GM21360 (cell line): ENCODE data around the gene CACNA1C.
"Not testable (repeated sequence)": the region's sequence is repeated elsewhere in the genome, so short reads cannot be mapped to it uniquely, and the experiment has no call there.

Source experiments
- ATAC-seq: cut with Tn5 transposase; IDR thresholded peaks from one replicate; pipeline ENCODE4 v1.9.1; 2021; ENCODE audit warnings: mild to moderate bottlenecking, moderate library complexity; ENCODE audit not compliant: unreplicated experiment

CACNA1C gene

DNA sequence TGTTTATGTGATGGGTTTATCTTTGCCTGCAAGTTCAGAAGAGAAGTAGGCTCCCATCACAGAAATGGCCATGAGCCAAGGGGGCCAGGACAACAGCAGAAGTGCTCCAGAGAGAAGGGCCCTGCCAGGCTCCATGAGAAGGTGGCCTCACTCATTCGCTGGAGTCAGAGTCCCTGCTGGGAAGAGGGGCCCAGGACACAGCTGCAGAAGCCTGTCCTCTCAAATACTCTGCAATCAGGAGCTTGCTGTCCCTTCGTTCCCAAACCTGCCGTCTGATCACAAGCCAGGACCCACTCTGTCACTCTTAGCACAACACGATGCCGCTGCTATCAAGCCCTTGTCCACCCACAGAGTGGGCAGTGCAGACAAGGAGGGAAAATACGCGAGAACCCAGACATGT, 435.8 kb downstream of the CACNA1C start:
- no peak for ATAC-seq

GRCh38 chr12:2489275-2489674, 436.5 kb downstream of the CACNA1C start:
- no peak for ATAC-seq

- no peak for ATAC-seq
Measured at GRCh38 chr12:2490831-2491230, 438.0 kb downstream of the CACNA1C start.

- not testable (repeated sequence) for ATAC-seq
Measured at GRCh38 chr12:2491349-2491748, 438.6 kb downstream of the CACNA1C start.

- ATAC-seq = no peak
Measured at GRCh38 chr12:2492236-2492635, 439.4 kb downstream of the CACNA1C start.

DNA sequence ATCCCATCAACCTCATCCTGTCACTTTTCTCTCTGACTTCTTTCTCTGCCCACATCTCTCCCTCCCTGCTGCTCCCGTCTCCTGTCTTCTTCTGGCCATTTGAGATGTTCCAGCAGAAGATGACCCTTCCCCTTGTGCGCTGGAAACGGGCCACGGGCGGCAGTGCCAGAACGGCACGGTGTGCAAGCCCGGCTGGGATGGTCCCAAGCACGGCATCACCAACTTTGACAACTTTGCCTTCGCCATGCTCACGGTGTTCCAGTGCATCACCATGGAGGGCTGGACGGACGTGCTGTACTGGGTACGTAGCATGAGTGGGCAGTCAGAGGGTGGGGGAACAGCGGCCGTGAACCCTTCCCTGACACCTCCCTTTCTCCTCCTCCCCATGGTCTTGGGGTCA, 440.3 kb downstream of the CACNA1C start:
- no peak for ATAC-seq

DNA sequence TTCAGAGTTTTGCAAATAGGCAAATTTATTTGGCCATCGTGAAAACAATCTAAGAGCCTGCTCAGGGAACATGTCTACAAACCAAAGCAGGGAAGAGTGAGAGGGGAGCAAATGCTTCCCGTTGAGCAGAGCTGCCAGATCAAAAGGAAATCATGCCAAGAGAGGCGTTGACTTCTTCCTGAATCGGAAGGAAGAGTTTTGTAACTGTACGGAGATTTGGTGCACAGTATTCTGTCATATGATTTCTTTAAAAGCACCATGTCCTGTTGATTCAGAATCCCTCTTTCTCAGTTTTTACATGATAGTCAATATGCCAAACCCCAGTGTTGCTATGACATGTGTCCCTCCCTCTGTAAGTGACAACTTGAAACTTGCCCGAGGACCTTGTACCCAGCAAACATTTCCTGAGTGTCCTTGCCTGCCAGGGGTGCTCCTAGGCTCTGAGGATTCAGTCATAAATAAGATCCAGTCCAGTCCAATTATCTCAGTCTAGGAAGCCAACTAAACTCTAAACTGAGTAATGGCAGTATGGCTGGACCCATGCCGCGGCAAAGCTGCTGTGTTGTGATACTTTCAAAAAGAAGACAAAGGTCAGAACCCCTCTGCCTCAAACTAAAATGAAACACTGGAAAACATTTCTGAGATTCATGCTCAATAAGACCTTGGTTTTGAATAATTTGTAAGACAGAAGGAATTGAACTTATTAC, 441.9 kb downstream of the CACNA1C start:
- no peak for ATAC-seq

DNA sequence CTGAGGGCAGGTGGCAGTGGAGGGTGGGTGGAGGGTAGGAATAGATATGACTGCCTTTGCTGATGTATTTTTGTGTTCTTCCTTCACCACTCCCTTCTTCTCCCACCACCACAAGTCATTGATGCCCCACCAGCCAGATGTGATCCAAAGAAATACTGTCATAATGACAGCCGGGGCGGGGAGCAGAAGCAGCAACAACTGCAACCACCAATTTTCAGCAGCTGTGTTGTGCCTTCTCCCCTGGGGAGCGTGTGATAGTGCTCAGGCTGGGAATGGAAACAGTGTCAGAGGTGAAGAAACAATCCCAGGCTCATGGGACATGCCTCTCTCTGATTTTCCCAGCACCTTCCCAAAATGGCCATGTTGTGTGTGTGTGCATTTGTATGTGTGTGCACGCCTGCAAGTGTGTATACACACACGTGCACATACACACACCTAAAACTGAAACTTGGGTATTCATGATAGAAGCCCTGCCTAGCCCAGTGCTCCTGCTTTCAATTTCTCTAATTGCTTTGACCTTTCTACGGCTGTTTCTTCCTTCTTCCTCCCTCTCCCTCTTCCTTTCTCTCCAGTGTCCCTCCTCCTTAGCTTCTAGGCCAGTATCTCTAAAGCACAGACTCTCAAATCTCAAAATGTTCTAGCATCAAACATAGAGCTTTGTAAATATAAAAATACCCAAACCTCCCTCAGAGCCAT, 442.8 kb downstream of the CACNA1C start:
- ATAC-seq = no peak

- ATAC-seq = no peak
Measured at GRCh38 chr12:2498964-2499500, 446.2 kb downstream of the CACNA1C start.

GRCh38 chr12:2501464-2502191, 448.8 kb downstream of the CACNA1C start:
- no peak for ATAC-seq

GRCh38 chr12:2503036-2503435, 450.2 kb downstream of the CACNA1C start:
- no peak for ATAC-seq

DNA sequence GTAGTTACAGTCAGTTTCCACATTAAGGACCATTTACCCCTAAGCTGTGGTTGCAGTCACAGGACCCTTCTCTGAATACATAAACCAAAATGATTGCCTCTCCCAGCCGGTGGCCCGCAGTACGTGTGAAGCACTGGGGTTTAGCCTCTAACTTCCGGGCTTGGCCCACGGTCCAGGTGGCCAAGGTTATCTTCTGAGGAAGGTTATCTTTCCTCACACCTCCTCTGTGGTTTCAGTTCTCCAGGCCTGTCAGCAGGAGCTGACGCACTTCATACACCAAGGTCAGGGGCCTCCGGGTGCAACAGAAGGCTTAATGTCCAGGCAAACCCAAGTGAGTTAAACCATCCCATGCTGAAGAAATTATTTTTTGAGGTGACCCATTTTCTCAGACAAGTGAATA, 451.0 kb downstream of the CACNA1C start:
- ATAC-seq = no peak

DNA sequence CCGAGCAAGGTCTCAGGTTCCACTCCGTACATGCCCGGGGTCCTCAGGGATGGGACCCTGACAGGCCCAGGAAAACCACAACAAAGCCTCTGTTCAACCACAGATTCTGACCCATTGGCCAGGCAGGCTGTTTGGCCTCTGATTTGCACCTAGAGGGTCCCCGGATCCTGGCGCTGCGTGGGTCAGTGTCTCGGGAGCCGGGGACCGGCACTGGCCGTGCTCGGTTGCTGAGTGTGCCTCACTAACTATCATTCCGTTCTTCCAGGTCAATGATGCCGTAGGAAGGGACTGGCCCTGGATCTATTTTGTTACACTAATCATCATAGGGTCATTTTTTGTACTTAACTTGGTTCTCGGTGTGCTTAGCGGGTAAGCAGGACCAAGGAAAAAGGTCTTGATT, 451.8 kb downstream of the CACNA1C start:
- ATAC-seq = no peak

DNA sequence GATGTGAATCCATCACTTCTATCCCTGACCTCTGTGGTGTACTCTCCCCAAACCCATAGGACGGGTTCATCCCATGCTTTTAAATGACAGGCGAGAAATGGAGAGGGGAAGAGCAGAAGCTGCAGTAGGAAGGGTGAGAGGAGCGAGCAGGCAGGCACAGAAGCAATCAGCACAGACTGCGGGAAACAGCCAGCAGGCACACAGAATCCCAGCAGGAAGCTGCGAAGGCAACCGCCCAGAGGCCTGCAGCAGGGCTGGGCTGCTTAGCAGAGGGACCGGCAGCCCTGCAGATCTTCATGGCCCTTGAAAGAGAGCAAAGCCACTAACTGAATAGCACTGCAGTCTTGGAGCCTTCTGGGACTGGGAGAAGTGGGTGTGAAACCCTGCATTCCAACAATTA, 455.0 kb downstream of the CACNA1C start:
- no peak for ATAC-seq

DNA sequence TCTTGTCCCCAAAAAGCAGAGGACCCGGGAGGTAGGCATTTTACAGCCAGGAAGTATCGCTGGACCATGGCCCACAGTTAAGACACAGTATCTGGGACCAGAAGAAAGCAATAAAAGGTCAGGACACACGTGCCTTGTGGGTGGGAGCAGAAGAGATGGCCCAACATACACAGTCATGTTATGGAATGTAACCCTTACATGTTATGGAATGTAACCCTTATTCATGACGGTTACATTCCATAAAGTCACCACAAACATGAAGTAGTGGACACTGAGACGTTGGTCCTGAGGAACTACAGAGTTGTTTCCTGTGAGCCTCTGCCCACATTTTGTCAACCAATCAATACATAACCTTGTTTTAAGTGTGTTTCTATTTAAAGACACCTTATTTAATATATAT, 456.4 kb downstream of the CACNA1C start:
- no peak for ATAC-seq

DNA sequence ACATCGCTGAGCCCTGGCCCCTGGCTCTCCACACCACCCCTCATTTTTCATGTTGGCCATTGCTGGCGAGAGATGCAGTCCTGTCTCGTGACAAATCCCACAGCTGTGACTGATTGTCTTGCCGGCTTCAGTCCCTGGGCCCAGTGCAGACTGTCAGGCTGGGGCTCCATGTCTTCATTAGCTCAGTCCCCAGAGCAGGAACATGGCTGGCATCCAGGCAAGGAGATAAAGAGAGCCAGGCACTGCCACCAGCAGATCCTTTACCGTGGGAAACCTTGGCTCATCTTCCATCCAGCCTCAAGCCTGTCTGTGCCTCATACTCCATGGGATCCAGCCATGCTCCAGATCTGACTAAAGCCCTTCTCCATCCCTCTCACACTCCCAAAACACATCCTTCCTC, 457.3 kb downstream of the CACNA1C start:
- ATAC-seq = no peak

DNA sequence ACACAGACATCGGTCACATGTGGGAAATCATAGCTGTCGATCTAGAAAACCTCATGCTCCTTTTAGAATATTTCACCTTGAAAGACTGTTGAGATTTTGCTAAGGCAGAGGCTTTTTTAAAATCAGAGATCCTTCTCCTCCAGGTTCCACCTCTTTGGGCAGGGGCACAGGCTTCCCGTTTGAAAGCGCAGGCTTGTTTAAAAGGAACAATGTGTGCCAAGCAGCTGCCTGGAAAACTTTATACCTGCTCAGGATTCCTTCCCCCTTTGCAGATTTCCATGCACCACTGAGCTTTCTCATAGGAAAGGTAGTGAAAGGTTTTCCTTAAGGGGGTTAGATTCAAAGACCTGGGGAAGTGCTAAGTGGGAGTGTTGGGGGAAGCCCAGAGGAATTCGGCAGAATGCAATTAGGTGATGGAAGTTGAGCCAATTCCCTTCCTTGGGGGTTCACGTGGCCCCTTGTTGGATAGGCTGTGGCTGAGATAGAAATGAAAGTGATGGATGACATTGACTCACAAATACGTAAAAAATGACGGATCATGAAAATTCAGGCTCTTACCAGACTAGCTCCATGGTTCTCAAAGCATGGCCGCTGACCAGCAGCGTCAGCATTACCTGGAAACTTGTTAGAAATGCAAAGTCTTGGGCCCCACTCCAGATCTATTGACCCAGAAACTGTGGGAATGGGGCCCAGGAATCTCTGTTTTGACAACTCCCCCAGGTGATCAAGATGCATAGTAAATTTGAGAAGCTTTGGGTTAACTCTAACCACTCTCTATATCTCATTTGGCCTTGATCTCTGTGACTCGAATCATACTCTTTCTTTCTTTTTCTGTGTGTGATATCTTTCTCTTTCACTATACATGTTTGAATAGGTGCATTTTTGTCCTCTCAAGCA, 460.6 kb downstream of the CACNA1C start:
- no peak for ATAC-seq

DNA sequence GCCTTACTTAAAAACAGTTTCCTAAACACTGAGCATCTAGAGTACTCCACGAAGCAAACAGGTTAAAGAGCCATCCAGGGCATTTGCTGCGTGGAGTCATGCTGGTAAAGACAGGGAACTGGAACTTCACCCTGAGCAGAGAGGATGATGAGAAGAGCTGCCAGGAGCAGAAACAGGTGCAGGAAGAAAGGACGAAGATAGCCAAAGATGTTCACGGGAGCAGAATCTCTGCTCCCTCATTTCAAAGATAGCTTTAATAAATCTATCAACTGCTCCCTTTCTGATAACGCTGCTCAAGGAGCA, 461.2 kb downstream of the CACNA1C start:
- ATAC-seq = no peak

DNA sequence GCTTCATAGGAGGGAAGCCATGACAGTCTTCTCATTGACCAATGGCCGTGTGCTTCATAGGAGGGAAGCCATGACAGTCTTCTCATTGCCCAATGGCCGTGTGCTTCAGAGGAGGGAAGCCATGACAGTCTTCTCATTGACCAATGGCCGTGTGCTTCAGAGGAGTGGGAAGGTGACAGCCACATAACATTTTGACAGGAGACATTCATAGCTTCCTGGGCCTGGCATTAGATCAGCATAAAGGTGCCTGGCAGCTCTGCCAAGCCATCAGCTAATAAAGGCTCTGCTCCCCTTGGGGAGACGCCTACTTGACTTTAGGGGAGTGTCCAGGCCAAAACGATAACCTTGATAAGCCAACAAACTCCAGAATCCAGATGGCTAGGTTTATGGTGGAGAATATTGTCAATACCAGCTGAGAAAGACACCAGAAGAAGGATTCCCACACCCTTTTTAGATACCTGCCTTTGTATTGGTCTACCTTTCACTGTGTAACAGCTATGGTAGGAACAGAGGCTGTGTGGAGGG, 468.0 kb downstream of the CACNA1C start:
- no peak for ATAC-seq

GRCh38 chr12:2523317-2523716, 470.5 kb downstream of the CACNA1C start:
- ATAC-seq = no peak

DNA sequence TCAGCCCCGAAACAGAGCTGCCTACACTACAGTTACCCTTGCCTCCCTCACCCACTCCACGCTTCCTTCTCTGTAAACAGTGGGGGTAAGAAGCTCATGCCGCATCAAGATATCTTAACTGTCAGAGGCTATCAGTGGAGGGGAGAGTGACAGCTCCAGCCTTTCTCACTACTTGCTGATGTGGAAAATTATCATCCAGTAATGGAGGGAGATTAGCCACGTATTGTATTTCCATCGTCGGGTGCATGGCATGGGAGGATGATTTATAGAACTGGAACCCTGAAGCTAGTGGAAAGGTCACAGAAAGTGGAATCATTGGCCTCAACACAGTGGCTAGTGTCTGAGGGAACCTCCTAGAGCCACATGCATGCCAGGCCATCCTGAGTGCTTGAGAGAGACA, 471.1 kb downstream of the CACNA1C start:
- ATAC-seq = no peak
